Measurements from ENCODE around the gene AMFR.

The AMFR gene

GRCh38 chr16:56425439-56425832 lies at the start of gene AMFR:
Gene AMFR, minus strand, starts transcription at chr16:56425545. Its CDS starts 218 bp downstream, at chr16:56425327.
- DNase-seq: peak; percentile 17 to 67

DNA sequence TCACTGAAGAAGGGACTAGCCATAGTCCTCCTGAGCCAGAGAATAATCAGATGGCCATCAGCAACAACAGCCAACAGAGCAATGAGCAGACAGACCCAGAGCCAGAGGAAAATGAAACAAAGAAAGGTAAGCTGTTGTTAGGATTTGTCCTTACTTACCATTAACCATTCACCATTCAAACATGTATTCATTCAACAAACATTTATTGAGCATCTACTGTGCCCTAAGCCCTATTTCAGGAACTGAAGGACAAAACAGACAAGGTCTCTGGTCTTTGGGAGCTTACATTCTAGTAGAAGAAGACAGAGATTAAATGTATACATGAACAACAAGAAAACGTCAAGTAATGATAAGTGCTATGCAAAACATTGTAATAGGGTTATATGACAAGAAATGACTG lies 45.3 kb upstream of the AMFR start:
- no peak for DNase-seq

DNA sequence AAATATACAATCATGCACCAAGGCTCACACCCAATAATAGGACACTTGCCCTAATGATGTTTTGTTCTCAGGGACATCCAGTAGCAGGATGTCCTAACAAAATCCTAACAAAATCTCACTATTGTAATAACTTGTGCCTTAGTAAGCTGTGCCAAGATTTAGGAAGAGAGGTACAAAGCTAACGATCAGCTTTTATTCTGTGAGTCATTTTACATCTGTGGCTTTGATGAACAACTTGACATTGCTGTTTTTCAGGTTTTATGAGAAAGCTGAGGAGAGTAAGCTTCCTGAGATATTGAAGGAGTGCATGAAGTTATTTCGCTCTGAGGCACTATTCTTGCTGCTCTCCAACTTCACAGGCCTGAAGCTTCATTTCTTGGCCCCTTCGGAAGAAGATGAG lies 44.9 kb upstream of the AMFR start:
- no peak for DNase-seq

- no peak for DNase-seq
Observed at GRCh38 chr16:56469748-56470147, 44.4 kb upstream of the AMFR start.

DNA sequence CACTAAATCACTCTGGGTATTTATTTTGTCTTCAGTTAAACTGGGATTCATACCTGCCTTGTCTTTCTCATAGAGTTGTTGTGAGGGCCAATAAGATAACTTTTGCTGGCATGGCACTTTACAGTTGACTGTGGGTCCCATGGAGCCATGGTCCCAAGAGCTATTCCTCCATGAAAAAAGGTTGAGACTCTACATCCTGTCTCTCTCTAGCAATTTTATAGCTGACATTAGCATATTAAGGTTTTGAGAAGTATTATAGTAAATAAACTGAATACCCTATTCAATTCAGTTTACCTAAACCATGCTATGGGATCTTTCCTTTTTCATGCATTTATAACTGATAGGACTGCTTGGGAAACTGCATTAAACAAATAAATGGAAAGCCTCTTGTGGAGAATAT lies 43.5 kb upstream of the AMFR start:
- DNase-seq: no peak

GRCh38 chr16:56466344-56466743 lies 41.0 kb upstream of the AMFR start:
- DNase-seq: no peak

- no peak for DNase-seq
Observed at GRCh38 chr16:56463153-56463552, 37.8 kb upstream of the AMFR start.

GRCh38 chr16:56462064-56462796 lies 36.9 kb upstream of the AMFR start:
- no peak for DNase-seq

GRCh38 chr16:56460101-56460500 lies 34.8 kb upstream of the AMFR start:
- no peak for DNase-seq

GRCh38 chr16:56457927-56458470 lies 32.7 kb upstream of the AMFR start:
- DNase-seq: no peak

DNA sequence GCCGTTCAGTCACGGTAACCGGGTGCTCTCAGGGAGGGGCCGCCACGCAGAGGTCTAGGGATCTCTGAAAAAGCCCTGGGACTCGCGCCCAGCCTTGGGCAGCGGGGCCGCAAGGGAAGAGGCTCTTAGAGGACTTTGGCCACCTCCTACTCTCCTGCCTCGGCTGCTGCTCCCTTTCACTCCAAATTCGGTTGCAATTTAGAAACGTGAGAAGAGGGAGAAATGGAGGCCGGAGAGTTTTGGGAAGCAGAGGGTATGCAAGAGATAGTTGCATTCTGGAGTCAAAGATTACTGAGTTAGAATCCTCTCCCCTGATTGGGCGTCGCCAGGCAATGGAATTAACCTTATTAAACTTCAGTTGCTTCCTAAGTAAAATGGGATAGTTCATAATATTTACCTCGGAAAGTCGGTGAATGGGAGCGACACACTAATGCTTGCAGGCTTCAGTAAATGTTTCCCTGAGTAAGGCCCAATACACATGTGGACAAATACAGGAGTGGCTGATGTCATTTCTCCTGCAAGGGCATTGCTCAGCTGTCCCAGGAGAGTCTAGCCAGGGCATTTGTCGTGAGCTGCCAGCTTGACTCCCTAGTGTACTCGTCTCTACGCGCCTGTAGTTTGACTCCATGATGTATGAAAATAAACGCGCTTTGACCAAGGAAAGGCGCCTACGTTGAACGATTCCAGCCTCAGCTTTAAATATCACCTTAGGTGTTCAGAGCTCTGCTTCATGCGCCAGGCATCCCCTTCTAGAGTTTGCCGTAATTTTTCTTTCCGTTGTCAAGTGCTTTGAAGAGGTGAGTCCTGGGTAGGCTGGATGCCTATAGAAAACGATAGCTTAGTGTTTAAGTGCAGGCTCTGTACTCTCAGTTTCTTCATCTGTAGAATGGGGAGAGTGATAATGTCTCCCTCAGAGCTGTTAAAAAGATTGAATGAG lies 26.7 kb upstream of the AMFR start:
- DNase-seq: no peak

- DNase-seq: peak; percentile 87 to 90
Observed at GRCh38 chr16:56450986-56451752, 25.8 kb upstream of the AMFR start, which contains the start of the genes NUDT21 and OGFOD1. Gene NUDT21, minus strand, starts transcription at chr16:56451332. Its CDS starts 130 bp downstream, at chr16:56451202. Gene OGFOD1, plus strand, starts transcription at chr16:56451554. Its CDS starts 59 bp downstream, at chr16:56451613.

DNA sequence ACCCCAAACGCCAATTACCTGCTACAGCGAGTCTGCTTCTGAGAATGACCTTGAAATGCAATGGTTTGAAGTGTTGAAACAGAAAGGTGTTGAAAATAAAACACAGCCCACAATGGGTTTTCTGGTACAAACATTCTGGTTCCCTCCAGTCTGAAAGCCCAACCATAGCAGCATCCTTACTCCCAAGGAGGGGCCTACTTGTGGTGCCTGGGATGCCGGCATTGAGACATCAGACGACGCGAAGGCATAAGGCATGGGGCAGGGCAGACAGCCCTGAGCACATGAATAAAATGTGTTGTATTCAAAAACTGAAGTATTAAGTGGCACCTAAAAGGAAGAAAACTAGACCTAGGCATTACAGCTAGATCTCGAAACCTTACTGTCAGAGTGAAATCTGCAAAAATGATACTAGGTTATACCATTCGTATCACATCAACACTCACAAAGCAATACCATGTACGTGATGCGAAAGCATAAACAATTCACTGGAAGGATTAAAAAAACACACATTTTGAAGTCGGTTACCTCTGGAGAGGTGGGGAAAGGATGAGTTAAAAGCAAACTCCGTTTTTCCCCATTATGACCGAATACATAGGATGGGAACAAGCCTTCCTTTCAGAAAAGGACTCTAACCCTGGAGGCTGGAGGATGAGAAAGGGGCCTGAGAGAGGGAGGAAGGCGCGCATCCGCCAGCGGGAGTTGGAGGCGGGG lies 25.1 kb upstream of the AMFR start:
- DNase-seq: peak in 1 of 2 experiments; percentile 2

GRCh38 chr16:56448005-56448404 lies 22.7 kb upstream of the AMFR start:
- DNase-seq: no peak

DNA sequence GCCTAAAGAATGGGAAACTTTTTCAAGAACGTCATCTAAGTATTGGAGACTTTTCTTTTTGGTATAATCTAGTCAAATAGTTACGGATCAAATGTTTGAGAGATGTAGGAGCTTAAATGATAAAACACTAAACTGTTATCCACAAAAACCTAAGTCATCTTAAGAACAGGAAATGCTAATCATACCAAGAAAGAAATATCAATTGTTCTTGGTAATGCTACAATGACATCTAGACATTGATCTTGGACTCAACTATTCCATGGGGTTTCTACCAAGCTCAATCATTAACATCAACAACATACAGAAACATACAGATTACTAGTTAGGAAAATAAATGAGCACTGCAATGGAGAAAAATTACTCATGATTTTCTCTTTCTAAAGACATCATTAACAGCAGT lies 21.9 kb upstream of the AMFR start:
- no peak for DNase-seq

DNA sequence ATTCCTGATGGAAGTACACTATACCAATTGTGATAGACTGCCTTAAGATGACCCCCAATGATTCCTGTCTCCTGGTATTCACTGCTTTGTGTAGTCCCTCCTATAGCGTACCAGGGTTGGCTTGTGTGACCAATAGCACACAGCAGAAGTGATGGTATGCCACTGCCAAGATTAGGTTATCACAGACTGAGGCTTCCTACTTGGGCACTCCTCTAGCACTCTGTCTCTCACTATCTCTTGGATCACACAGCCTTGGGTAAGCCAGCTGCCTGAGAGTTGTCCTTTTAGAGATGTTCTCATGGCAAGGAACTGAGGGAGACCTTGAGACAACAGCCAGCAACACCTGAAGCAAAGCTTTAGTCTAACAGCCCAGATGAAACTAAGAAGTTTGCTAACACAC lies 12.7 kb upstream of the AMFR start:
- DNase-seq: no peak

GRCh38 chr16:56436258-56436657 lies 10.9 kb upstream of the AMFR start:
- DNase-seq: no peak

DNA sequence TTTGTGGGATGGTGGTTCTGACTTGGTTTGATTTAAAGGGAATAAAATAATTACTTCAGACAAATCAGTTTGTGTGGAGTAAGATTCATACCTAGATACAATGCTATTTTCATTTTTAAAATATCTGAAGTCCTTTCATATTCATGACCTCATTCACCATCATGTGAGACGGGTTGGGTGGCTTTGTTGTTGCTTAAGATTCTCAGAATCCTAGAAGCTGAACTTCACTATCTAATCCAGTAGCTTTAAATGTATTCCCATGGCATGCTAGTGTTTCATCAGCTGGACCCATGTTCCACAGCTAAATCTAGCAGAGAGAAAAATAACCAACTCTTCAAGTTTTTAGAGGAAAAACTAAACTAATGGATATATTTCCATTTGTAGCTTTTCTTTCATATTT lies 2.7 kb upstream of the AMFR start:
- no peak for DNase-seq

DNA sequence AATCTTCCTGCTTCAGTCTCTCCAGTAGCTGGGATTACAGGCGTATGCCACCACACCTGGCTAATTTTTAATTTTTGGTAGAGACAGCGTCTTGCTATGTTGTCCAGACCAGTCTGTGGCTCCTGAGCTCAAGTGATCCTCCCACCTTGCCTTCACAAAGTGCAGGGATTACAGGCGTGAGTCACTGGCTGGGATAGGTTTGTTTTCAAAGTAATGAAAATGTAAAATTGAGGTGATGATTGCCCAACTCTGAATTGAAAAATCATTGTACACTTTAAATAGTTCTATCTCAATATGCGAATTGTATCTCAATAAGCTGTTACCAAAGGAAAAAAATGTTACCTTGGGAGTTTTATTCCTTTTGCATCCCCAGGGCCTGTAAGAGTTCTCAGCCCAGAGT lies 1.2 kb upstream of the AMFR start:
- no peak for DNase-seq

DNA sequence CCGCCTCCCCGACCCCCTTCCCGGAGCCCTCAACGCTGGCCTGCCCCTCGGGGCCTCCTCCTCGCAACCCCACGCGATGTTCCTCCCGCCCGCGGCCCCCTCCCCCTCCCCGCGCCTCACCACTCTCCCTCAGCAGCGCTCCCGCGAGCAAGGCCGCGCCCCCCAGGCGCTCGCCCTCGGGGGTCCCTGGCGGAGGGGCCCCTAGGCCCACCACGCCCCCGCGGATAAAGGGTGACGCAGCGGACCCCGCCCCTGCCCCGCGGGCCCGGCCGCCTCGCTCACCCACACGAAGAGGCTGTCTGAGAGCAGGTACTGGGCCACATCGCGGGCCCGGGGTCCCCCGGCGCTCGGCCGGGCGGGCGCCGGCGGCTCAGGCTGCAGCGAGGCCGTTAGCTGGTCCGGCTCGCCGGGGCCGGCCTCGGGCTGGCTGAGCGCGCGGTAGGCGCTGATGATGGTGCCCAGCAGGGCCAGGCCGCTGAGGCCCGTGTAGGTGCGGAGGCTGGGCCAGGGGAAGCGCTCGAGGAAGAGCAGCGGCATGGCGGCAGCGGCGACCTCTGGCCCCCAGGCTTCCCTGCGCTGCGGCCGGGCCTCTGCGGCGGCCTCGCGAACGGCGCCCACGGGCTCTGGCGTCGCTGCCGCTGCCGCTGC lies 430 bp downstream of the AMFR start:
- no peak for DNase-seq

- no peak for DNase-seq
Observed at GRCh38 chr16:56424404-56424764, 961 bp downstream of the AMFR start.

Data from NCI-H446 (cell line).